Motor neuron (in vitro differentiated cells): ENCODE data around the gene ACSM2A. TPM values are rescaled to one million over a fixed set of nuclear protein-coding genes. Genes with fewer than 3 reads are reported as not detected.
"Not testable (repeated sequence)": the region's sequence is repeated elsewhere in the genome, so short reads cannot be mapped to it uniquely, and the experiment has no call there.

Source experiments
- ATAC-seq, 8 experiments: fragments of 200-7000 bp; cut with Tn5 transposase; replicated peaks in 6 of 8; 2 replicates each; pipeline ENCODE4 v1.8.0; 2021; ENCODE audit warnings: mild to moderate bottlenecking in 8 of 8, moderate library complexity in 8 of 8
- H3K27ac ChIP-seq, 2 donors: fragments of 250-450 bp; sonication (Bioruptor Pico); 2 replicates each; pipeline ENCODE4 v1.9.0; 2021; ENCODE audit warnings: antibody characterized with exemption in 2 of 2, mild to moderate bottlenecking in 2 of 2, moderate library complexity in 1 of 2
- H3K4me1 ChIP-seq, 2 donors: fragments of 250-450 bp; sonication (Bioruptor Pico); replicated peaks in 1 of 2; 2 replicates each; pipeline ENCODE4 v1.6.1; 2021; ENCODE audit warnings: antibody characterized with exemption in 2 of 2, mild to moderate bottlenecking in 2 of 2, moderate library complexity in 1 of 2
- H3K4me3 ChIP-seq, 5 donors: fragments of 250-450 bp; sonication (Bioruptor Pico); 2 replicates each; pipeline ENCODE4 v1.9.0; 2021; ENCODE audit warnings: antibody characterized with exemption in 5 of 5, mild to moderate bottlenecking in 5 of 5, moderate library complexity in 4 of 5
- WGBS, 10 experiments: fragments of 450-650 bp; shearing (Covaris generic); methylation state at CpG; one replicate each; pipeline ENCODE4 v1.0.0; 2022; 5-methylcytosine and 5-hydroxymethylcytosine counted together
- in situ Hi-C, 9 experiments: fragments of 400-800 bp; cut with MboI; loops; one replicate each; pipeline ENCODE4 v1.15.0; 2021; ENCODE audit warnings: low sequenced_read_pairs in 9 of 9, low pct_unique_long_range_greater_than_20kb in 2 of 9; ENCODE audit not compliant: unreplicated experiment in 9 of 9
- total RNA-seq, 8 experiments: library from RNA; unstranded; fragments of 300-600 nt; gene quantifications; 2 replicates each; pipeline versions ENCODE4 v1.2.3 to v1.2.4, GENCODE V29; 2022

Gene ACSM2A
- total RNA-seq, 8 experiments from 2014 or later = 0.21 to 0.73 (median 0.36) TPM; not detected in 3

DNA sequence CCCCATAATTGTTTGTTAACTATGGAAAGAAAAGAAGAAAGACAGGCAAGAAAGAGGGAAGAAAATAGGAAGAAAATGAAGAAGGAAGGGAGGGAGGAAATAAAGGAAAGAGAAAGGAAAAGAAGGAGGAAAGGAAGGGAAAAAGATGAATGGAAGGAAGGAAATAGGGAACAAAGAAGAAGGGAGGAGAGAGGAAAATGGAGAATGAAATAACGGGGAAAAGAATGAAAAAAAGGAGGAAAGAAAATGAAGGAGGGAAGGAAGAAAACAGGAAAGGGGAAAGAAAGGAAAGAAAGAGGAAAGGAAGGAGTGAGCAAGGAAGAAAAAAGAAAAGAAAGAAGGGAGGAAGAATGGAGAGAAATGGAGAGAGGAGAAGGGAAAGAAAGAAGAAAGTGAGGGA lies 20.8 kb upstream of the ACSM2A start:
- in situ Hi-C loops, H3K4me3 ChIP-seq, H3K4me1 ChIP-seq, H3K27ac ChIP-seq, ATAC-seq: not testable (repeated sequence)
- WGBS, 10 experiments = 0 to 91% (median 79%) methylated on average over 1 of the region's 1 CpG; no CpG with 5 or more reads in 1 of the 10 experiments

GRCh38 chr16:20430948-20431347 lies 20.4 kb upstream of the ACSM2A start:
- 19 to 100% (median 80%) methylated on average over 1 to 10 of the region's 11 CpGs; no CpG with 5 or more reads in 4 of the 10 experiments for WGBS, 10 experiments
- in situ Hi-C loops = no loop called here
- no peaks in the 10 kb centered on the region for H3K4me1 ChIP-seq
- no peak overlapping the region for H3K4me3 ChIP-seq
- ATAC-seq = no peak
- H3K27ac ChIP-seq = no peak overlapping the region

GRCh38 chr16:20438950-20439349 lies 12.4 kb upstream of the ACSM2A start:
- H3K4me1 ChIP-seq, in situ Hi-C loops, ATAC-seq, H3K4me3 ChIP-seq, H3K27ac ChIP-seq: not testable (repeated sequence)
- no CpG with 5 or more reads among the region's 2 CpGs for WGBS, 10 experiments

DNA sequence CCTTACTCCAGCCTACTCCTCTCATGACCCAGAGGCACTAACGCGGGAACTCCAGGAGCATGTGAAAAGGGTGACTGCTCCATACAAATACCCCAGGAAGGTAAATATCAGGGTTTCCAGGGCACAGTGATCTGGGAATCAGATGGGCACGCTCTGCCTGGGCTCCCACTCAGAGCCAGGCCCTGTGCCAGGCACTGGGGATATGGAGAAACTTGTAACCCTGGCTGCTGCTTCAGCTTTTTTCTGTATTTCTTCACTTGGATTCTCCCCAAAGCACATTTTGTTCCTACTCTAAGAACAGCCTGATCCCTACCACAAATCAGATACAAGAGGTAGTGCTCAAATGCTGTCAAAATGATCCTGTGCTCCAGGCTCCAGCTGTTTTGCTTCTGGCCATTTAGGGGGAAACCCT lies 11.5 kb upstream of the ACSM2A start:
- H3K4me1 ChIP-seq, H3K4me3 ChIP-seq, ATAC-seq, in situ Hi-C loops, H3K27ac ChIP-seq: not testable (repeated sequence)
- no CpG with 5 or more reads among the region's 3 CpGs for WGBS, 10 experiments

GRCh38 chr16:20440731-20441130 lies 10.6 kb upstream of the ACSM2A start:
- H3K27ac ChIP-seq, ATAC-seq, H3K4me1 ChIP-seq, in situ Hi-C loops, H3K4me3 ChIP-seq: not testable (repeated sequence)
- 0 to 100% (median 56%) methylated on average over 1 of the region's 1 CpG; no CpG with 5 or more reads in 2 of the 10 experiments for WGBS, 10 experiments

- Histone ChIP-seq H3K4me1 (no peaks in the 10 kb centered on the region), H3K4me3 (no peak overlapping the region), H3K27ac (no peak overlapping the region)
- ATAC-seq = no peak
- 0 to 100% (median 63%) methylated on average over 1 to 3 of the region's 3 CpGs; no CpG with 5 or more reads in 3 of the 10 experiments for WGBS, 10 experiments
- in situ Hi-C loops = no loop called here
Measured at GRCh38 chr16:20441191-20441590, 10.1 kb upstream of the ACSM2A start.

GRCh38 chr16:20441859-20442258 lies 9.5 kb upstream of the ACSM2A start:
- H3K27ac ChIP-seq, in situ Hi-C loops, H3K4me1 ChIP-seq, H3K4me3 ChIP-seq: not testable (repeated sequence)
- ATAC-seq = peak in 2 of 8 experiments; percentile 21 to 57
- no CpG with 5 or more reads among the region's 4 CpGs for WGBS, 10 experiments

- ATAC-seq, in situ Hi-C loops, H3K4me1 ChIP-seq, H3K27ac ChIP-seq, H3K4me3 ChIP-seq: not testable (repeated sequence)
- no CpG with 5 or more reads among the region's 3 CpGs for WGBS, 10 experiments
Measured at GRCh38 chr16:20446652-20447393, 4.5 kb upstream of the ACSM2A start.

DNA sequence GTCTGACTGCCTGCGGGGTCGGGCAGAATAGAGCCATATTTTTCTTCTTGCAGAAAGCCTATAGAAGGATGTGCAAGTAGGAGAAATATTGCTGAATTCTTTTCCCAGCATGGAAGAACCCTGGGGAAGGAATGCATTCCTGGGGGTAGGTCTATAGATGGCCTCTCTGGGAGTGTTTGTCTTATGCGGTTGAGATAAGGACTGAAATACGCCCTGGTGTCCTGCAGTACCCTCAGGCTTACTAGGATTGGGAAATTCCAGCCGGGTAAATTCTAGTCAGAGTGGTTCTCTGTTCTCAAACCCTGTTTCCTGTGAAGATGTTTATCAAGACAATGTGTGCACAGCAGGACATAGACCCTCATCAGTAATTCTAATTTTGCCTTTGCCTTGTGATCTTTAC lies 2.3 kb downstream of the ACSM2A start:
- WGBS, 10 experiments = no CpG with 5 or more reads among the region's 5 CpGs
- H3K4me3 ChIP-seq, ATAC-seq, H3K27ac ChIP-seq, in situ Hi-C loops, H3K4me1 ChIP-seq: not testable (repeated sequence)

DNA sequence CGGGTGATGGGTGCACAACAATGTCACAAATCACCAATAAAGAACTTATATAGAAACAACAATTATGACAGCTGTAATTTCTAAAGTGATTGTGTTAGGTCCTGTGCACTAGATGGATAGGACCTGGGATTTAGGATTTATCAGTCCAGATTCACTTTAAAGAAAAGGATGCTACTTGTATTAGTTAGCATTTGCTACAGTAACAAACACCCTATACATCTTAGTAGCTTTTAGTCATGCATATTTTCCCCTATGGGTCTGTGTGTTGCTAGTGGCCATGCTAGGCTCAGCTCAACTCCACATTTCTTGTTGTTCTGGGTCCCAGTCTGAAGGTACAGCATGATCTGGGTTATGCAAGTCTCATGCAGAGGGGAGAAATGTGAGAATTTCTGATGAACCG lies 7.9 kb downstream of the ACSM2A start:
- ATAC-seq, H3K4me3 ChIP-seq, in situ Hi-C loops, H3K27ac ChIP-seq, H3K4me1 ChIP-seq: not testable (repeated sequence)
- 83 to 100% (median 88%) methylated on average over 1 to 2 of the region's 2 CpGs; no CpG with 5 or more reads in 5 of the 10 experiments for WGBS, 10 experiments

GRCh38 chr16:20460313-20460712 lies 9.0 kb downstream of the ACSM2A start:
- ATAC-seq, H3K4me1 ChIP-seq, H3K27ac ChIP-seq, H3K4me3 ChIP-seq, in situ Hi-C loops: not testable (repeated sequence)
- WGBS, 10 experiments = no CpG with 5 or more reads among the region's 4 CpGs

DNA sequence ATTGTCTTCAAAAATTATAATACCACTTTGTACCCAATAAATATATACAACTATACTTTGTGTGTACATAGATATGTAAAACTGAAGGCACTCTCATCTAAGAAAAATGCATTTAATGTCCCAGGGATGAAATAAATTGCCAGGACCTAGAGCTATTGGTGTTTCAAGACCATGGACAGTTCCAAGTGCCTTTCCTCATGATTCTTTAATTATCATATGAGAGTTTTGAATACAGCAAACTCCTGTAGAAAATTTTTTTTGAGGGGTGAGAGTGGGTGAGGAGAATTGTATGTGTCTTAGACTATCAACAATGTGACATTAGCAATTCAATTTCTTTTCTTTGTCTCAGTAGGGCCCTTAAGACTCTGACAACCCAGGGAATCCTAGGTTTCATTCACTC lies 17.6 kb downstream of the ACSM2A start:
- in situ Hi-C loops, H3K27ac ChIP-seq, ATAC-seq, H3K4me1 ChIP-seq, H3K4me3 ChIP-seq: not testable (repeated sequence)

DNA sequence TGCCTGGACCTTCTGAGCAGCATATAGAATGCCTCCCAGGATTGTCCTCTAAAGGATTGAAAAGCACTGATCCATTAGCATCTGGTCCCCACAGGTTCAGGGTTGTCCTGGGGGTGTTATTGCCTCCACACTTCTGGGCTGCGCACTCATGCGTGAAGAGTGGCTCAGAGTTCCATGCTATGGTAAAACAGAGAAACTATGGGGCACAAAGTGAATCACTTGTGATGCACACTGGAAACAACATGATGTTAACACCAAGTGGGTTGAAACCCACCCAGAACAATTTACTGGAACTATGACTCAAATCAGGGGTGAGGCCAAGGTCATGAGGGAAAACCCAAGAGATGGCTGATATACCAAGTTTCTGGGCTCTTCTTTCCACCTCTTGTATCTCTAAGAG lies 18.6 kb downstream of the ACSM2A start:
- ATAC-seq, H3K4me3 ChIP-seq, H3K27ac ChIP-seq, H3K4me1 ChIP-seq, in situ Hi-C loops: not testable (repeated sequence)
- 100% methylated on average over 2 of the region's 2 CpGs; no CpG with 5 or more reads in 8 of the 10 experiments for WGBS, 10 experiments

- ATAC-seq, H3K4me3 ChIP-seq, H3K4me1 ChIP-seq, in situ Hi-C loops, H3K27ac ChIP-seq: not testable (repeated sequence)
- WGBS, 10 experiments = 17 to 100% (median 17%) methylated on average over 1 of the region's 1 CpG; no CpG with 5 or more reads in 5 of the 10 experiments
Measured at GRCh38 chr16:20470732-20471131, 19.4 kb downstream of the ACSM2A start.
